HCT116 (cell line): ENCODE results near the gene DOK5.

ENCODE experiments used
- CEBPB ChIP-seq: IDR thresholded peaks from 2 replicates; pipeline ENCODE4 v1.6.1; 2012; ENCODE audit warnings: low read depth
- EGR1 ChIP-seq: IDR thresholded peaks from 2 replicates; pipeline ENCODE4 v1.6.1; 2012; ENCODE audit warnings: low read depth
- EZH2 ChIP-seq: fragments of 200-600 bp; sonication (generic); IDR thresholded peaks from 2 replicates; pipeline ENCODE4 v1.6.1; 2017; ENCODE audit warnings: antibody characterized with exemption, mixed run types
- EZH2phosphoT487 ChIP-seq: fragments of 200-600 bp; IDR thresholded peaks from 2 replicates; pipeline ENCODE4 v1.6.1; 2018; ENCODE audit warnings: antibody characterized with exemption, borderline replicate concordance
- JUND ChIP-seq: IDR thresholded peaks from 2 replicates; pipeline ENCODE4 v1.6.1; 2012
- POLR2A ChIP-seq: IDR thresholded peaks from 2 replicates; pipeline ENCODE4 v1.7.0; 2011; ENCODE audit warnings: borderline replicate concordance; ENCODE audit not compliant: insufficient read depth, insufficient read length; ENCODE audit errors: extremely low read depth
- POLR2AphosphoS5 ChIP-seq: IDR thresholded peaks from 2 replicates; pipeline ENCODE4 v1.6.1; 2011; ENCODE audit warnings: mild to moderate bottlenecking, low read depth, low read length, moderate library complexity
- SP1 ChIP-seq: IDR thresholded peaks from 2 replicates; pipeline ENCODE4 v1.6.1; 2012; ENCODE audit warnings: low read depth
- SRF ChIP-seq: IDR thresholded peaks from 2 replicates; pipeline ENCODE4 v1.6.1; 2012; ENCODE audit warnings: low read depth
- YY1 ChIP-seq: IDR thresholded peaks from 2 replicates; pipeline ENCODE4 v1.6.1; 2011; ENCODE audit warnings: low read length, low read depth, moderate library complexity, mild to moderate bottlenecking; ENCODE audit not compliant: insufficient replicate concordance; ENCODE audit errors: extremely low read depth
- TF ChIP-seq, protein P1 (sequence below): IDR thresholded peaks from 2 replicates; pipeline ENCODE4 v1.6.1; 2011; ENCODE audit warnings: mild to moderate bottlenecking, low read length, moderate library complexity; ENCODE audit not compliant: insufficient replicate concordance; ENCODE audit errors: extremely low read depth
- TF ChIP-seq, protein P2 (sequence below), 3 experiments: fragments of 200-600 bp in 1 of 3; sonication (generic) in 1 of 3; IDR thresholded peaks in 2 of 3; conservative IDR thresholded peaks in 1 of 3; 2 replicates each; pipeline ENCODE4 v1.5.1; 2012 to 2017; ENCODE audit warnings: low read depth in 2 of 3, low read length in 2 of 3, antibody characterized with exemption in 1 of 3, borderline replicate concordance in 1 of 3, control low read depth in 1 of 3, mild to moderate bottlenecking in 1 of 3, mixed read lengths in 1 of 3, mixed run types in 1 of 3, moderate library complexity in 1 of 3; ENCODE audit not compliant: insufficient read depth in 1 of 3
- TF ChIP-seq, protein P3 (sequence below): IDR thresholded peaks from 2 replicates; pipeline ENCODE4 v1.6.1; 2012
- TF ChIP-seq, protein P4 (sequence below): IDR thresholded peaks from 2 replicates; pipeline ENCODE4 v1.6.1; 2012; ENCODE audit warnings: low read depth

DNA sequence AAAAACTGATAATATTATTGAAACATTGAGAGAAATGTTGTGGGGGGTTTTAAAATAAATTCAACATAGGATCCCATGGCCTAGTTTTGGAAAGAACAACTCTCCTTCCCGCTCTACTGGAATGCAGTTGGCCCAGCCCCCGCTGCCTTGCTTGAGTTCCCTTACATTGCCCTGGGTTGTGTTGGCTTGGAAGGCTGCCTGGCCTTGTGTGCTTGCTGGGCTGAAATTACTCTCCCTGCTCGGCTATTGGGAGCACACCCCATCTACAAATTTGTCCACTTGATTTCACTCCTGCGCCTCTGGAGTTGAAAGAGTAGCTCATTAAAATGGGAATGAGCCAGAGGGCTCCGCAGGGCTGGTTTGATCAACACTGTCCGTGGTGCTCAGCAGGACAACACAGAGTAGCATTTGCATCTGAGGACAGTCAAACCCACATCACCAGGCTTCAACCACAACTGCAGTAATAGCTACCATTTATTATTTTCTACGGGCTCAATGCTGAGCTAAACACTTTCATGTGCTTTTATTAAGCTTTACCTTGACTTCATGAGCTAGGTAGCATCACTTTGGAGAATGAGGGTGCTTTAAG lies 35.2 kb downstream of the DOK5 start:
- TF ChIP-seq, protein P1, sequence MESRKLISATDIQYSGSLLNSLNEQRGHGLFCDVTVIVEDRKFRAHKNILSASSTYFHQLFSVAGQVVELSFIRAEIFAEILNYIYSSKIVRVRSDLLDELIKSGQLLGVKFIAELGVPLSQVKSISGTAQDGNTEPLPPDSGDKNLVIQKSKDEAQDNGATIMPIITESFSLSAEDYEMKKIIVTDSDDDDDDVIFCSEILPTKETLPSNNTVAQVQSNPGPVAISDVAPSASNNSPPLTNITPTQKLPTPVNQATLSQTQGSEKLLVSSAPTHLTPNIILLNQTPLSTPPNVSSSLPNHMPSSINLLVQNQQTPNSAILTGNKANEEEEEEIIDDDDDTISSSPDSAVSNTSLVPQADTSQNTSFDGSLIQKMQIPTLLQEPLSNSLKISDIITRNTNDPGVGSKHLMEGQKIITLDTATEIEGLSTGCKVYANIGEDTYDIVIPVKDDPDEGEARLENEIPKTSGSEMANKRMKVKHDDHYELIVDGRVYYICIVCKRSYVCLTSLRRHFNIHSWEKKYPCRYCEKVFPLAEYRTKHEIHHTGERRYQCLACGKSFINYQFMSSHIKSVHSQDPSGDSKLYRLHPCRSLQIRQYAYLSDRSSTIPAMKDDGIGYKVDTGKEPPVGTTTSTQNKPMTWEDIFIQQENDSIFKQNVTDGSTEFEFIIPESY, result no peak
- TF ChIP-seq, protein P2, sequence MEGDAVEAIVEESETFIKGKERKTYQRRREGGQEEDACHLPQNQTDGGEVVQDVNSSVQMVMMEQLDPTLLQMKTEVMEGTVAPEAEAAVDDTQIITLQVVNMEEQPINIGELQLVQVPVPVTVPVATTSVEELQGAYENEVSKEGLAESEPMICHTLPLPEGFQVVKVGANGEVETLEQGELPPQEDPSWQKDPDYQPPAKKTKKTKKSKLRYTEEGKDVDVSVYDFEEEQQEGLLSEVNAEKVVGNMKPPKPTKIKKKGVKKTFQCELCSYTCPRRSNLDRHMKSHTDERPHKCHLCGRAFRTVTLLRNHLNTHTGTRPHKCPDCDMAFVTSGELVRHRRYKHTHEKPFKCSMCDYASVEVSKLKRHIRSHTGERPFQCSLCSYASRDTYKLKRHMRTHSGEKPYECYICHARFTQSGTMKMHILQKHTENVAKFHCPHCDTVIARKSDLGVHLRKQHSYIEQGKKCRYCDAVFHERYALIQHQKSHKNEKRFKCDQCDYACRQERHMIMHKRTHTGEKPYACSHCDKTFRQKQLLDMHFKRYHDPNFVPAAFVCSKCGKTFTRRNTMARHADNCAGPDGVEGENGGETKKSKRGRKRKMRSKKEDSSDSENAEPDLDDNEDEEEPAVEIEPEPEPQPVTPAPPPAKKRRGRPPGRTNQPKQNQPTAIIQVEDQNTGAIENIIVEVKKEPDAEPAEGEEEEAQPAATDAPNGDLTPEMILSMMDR (IDR thresholded peaks at IDR 0.05 in 2 of 3, conservative IDR thresholded peaks at IDR 0.05 in 1 of 3; ENCODE audit: borderline replicate concordance in 1 of 3, insufficient read depth in 1 of 3, low read depth in 2 of 3, low read length in 2 of 3), result no peak
- TF ChIP-seq, protein P3, sequence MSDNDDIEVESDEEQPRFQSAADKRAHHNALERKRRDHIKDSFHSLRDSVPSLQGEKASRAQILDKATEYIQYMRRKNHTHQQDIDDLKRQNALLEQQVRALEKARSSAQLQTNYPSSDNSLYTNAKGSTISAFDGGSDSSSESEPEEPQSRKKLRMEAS, result no peak
- TF ChIP-seq CEBPB (no peak), POLR2A (no peak), EGR1 (no peak), EZH2 (no peak), SP1 (no peak), YY1 (no peak), POLR2AphosphoS5 (no peak), SRF (no peak), JUND (no peak), EZH2phosphoT487 (no peak)
- TF ChIP-seq, protein P4, sequence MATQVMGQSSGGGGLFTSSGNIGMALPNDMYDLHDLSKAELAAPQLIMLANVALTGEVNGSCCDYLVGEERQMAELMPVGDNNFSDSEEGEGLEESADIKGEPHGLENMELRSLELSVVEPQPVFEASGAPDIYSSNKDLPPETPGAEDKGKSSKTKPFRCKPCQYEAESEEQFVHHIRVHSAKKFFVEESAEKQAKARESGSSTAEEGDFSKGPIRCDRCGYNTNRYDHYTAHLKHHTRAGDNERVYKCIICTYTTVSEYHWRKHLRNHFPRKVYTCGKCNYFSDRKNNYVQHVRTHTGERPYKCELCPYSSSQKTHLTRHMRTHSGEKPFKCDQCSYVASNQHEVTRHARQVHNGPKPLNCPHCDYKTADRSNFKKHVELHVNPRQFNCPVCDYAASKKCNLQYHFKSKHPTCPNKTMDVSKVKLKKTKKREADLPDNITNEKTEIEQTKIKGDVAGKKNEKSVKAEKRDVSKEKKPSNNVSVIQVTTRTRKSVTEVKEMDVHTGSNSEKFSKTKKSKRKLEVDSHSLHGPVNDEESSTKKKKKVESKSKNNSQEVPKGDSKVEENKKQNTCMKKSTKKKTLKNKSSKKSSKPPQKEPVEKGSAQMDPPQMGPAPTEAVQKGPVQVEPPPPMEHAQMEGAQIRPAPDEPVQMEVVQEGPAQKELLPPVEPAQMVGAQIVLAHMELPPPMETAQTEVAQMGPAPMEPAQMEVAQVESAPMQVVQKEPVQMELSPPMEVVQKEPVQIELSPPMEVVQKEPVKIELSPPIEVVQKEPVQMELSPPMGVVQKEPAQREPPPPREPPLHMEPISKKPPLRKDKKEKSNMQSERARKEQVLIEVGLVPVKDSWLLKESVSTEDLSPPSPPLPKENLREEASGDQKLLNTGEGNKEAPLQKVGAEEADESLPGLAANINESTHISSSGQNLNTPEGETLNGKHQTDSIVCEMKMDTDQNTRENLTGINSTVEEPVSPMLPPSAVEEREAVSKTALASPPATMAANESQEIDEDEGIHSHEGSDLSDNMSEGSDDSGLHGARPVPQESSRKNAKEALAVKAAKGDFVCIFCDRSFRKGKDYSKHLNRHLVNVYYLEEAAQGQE, result no peak
